Liver (tissue), 3 donors: ENCODE data around the gene FAM234B.

ENCODE experiments used
- FOXA1 ChIP-seq: IDR thresholded peaks from 2 replicates; pipeline ENCODE4 v1.6.1; 2016; ENCODE audit warnings: antibody characterized with exemption
- GABPA ChIP-seq, 2 donors: IDR thresholded peaks in 1 of 2; conservative IDR thresholded peaks in 1 of 2; 2 replicates each; pipeline ENCODE4 v1.6.1; 2016; ENCODE audit warnings: antibody characterized with exemption in 2 of 2, mild to moderate bottlenecking in 1 of 2, moderate library complexity in 1 of 2
- JUND ChIP-seq, 2 donors: IDR thresholded peaks; 2 replicates each; pipeline ENCODE4 v1.6.1; 2016; ENCODE audit warnings: antibody characterized with exemption in 2 of 2
- RAD21 ChIP-seq, 2 donors: IDR thresholded peaks; 2 replicates each; pipeline ENCODE4 v1.6.1; 2016; ENCODE audit warnings: antibody characterized with exemption in 2 of 2, mild to moderate bottlenecking in 2 of 2
- RXRA ChIP-seq, 2 donors: IDR thresholded peaks; 2 replicates each; pipeline ENCODE4 v1.6.1; 2017 to 2018; ENCODE audit warnings: antibody characterized with exemption in 2 of 2, mild to moderate bottlenecking in 1 of 2
- SP1 ChIP-seq: IDR thresholded peaks from 2 replicates; pipeline ENCODE4 v1.6.1; 2018; ENCODE audit warnings: antibody characterized with exemption, mild to moderate bottlenecking
- YY1 ChIP-seq: IDR thresholded peaks from 2 replicates; pipeline ENCODE4 v1.6.1; 2016; ENCODE audit warnings: antibody characterized with exemption, mild to moderate bottlenecking
- TF ChIP-seq, protein P1 (sequence below): fragments of 150-350 bp; IDR thresholded peaks from 2 replicates; pipeline ENCODE4 v1.5.1; 2017; ENCODE audit warnings: improper control_type of control experiment, low read depth, low read length; ENCODE audit not compliant: missing input control
- TF ChIP-seq, protein P2 (sequence below): IDR thresholded peaks from 2 replicates; pipeline ENCODE4 v1.6.1; 2016; ENCODE audit warnings: antibody characterized with exemption, mild to moderate bottlenecking
- TF ChIP-seq, protein P3 (sequence below): IDR thresholded peaks from 2 replicates; pipeline ENCODE4 v1.6.1; 2016; ENCODE audit warnings: antibody characterized with exemption
- TF ChIP-seq, protein P4 (sequence below): IDR thresholded peaks from 2 replicates; pipeline ENCODE4 v1.6.1; 2016; ENCODE audit warnings: antibody characterized with exemption
- TF ChIP-seq, protein P5 (sequence below): IDR thresholded peaks from 2 replicates; pipeline ENCODE4 v1.6.1; 2016; ENCODE audit warnings: antibody characterized with exemption
- donor health status: healthy.
- donor health status: healthy.

DNA sequence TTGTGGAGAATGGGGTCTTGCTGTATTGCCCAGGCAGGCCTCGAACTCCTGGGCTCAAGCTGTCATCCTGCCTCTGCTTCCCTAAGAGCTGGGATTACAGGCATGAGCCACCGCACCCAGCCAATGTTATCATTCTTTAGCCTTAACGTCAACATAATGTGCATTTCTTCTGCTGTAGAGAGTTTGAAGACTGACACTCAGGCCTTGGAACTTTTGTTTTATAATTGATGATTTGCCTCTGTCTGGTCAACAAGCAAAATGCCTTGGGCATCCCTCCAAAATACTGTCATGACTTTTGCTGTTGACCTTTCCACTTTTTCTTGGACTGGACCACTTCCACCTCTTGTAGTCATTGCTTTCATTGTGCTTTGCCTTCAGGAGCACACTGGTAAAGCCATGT is 29.0 kb downstream of the FAM234B start:
- TF ChIP-seq, protein P1, sequence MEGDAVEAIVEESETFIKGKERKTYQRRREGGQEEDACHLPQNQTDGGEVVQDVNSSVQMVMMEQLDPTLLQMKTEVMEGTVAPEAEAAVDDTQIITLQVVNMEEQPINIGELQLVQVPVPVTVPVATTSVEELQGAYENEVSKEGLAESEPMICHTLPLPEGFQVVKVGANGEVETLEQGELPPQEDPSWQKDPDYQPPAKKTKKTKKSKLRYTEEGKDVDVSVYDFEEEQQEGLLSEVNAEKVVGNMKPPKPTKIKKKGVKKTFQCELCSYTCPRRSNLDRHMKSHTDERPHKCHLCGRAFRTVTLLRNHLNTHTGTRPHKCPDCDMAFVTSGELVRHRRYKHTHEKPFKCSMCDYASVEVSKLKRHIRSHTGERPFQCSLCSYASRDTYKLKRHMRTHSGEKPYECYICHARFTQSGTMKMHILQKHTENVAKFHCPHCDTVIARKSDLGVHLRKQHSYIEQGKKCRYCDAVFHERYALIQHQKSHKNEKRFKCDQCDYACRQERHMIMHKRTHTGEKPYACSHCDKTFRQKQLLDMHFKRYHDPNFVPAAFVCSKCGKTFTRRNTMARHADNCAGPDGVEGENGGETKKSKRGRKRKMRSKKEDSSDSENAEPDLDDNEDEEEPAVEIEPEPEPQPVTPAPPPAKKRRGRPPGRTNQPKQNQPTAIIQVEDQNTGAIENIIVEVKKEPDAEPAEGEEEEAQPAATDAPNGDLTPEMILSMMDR, result no peak
- TF ChIP-seq RAD21 (IDR thresholded peaks at IDR 0.05) (no peak), YY1 (no peak), SP1 (no peak), RXRA (IDR thresholded peaks at IDR 0.05) (no peak), GABPA (IDR thresholded peaks at IDR 0.05 in 1 of 2, conservative IDR thresholded peaks at IDR 0.05 in 1 of 2) (no peak), JUND (IDR thresholded peaks at IDR 0.05) (no peak), FOXA1 (no peak)
- TF ChIP-seq, protein P2, sequence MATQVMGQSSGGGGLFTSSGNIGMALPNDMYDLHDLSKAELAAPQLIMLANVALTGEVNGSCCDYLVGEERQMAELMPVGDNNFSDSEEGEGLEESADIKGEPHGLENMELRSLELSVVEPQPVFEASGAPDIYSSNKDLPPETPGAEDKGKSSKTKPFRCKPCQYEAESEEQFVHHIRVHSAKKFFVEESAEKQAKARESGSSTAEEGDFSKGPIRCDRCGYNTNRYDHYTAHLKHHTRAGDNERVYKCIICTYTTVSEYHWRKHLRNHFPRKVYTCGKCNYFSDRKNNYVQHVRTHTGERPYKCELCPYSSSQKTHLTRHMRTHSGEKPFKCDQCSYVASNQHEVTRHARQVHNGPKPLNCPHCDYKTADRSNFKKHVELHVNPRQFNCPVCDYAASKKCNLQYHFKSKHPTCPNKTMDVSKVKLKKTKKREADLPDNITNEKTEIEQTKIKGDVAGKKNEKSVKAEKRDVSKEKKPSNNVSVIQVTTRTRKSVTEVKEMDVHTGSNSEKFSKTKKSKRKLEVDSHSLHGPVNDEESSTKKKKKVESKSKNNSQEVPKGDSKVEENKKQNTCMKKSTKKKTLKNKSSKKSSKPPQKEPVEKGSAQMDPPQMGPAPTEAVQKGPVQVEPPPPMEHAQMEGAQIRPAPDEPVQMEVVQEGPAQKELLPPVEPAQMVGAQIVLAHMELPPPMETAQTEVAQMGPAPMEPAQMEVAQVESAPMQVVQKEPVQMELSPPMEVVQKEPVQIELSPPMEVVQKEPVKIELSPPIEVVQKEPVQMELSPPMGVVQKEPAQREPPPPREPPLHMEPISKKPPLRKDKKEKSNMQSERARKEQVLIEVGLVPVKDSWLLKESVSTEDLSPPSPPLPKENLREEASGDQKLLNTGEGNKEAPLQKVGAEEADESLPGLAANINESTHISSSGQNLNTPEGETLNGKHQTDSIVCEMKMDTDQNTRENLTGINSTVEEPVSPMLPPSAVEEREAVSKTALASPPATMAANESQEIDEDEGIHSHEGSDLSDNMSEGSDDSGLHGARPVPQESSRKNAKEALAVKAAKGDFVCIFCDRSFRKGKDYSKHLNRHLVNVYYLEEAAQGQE, result no peak
- TF ChIP-seq, protein P3, sequence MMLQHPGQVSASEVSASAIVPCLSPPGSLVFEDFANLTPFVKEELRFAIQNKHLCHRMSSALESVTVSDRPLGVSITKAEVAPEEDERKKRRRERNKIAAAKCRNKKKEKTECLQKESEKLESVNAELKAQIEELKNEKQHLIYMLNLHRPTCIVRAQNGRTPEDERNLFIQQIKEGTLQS, result no peak
- TF ChIP-seq, protein P4, sequence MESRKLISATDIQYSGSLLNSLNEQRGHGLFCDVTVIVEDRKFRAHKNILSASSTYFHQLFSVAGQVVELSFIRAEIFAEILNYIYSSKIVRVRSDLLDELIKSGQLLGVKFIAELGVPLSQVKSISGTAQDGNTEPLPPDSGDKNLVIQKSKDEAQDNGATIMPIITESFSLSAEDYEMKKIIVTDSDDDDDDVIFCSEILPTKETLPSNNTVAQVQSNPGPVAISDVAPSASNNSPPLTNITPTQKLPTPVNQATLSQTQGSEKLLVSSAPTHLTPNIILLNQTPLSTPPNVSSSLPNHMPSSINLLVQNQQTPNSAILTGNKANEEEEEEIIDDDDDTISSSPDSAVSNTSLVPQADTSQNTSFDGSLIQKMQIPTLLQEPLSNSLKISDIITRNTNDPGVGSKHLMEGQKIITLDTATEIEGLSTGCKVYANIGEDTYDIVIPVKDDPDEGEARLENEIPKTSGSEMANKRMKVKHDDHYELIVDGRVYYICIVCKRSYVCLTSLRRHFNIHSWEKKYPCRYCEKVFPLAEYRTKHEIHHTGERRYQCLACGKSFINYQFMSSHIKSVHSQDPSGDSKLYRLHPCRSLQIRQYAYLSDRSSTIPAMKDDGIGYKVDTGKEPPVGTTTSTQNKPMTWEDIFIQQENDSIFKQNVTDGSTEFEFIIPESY, result no peak
- TF ChIP-seq, protein P5, sequence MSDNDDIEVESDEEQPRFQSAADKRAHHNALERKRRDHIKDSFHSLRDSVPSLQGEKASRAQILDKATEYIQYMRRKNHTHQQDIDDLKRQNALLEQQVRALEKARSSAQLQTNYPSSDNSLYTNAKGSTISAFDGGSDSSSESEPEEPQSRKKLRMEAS, result no peak
